Activated naive CD8-positive, alpha-beta T cell treated with anti-CD3 and anti-CD28 coated beads, Interleukin-2, amount 10 ng/mL, durations not matched to agents 7 days and 5 days (primary cell): ENCODE measurements around the gene VENTX. TPM values are rescaled to one million over a fixed set of nuclear protein-coding genes. Genes with fewer than 3 reads are reported as not detected.

Experiments used
- ATAC-seq: fragments of 150-1000 bp; cut with Tn5 transposase; one replicate; pipeline ENCODE4 v1.10.0; 2021; ENCODE audit warnings: low read depth, moderate library complexity
- POLR2A ChIA-PET: fragments of 350-600 bp; sonication (Branson Sonifier 250); formaldehyde crosslinking; loops from one replicate; lab custom pipeline; 2021; ENCODE audit warnings: antibody characterized with exemption; lab: Charles Lee
- DNase-seq: peaks from one replicate; pipeline ENCODE4 v3.0.0; 2021
- H3K27ac Mint-ChIP-seq: one replicate; pipeline ENCODE4 v1.8.0; 2022; ENCODE audit warnings: mild to moderate bottlenecking, mixed read lengths
- H3K27me3 Mint-ChIP-seq: one replicate; pipeline ENCODE4 v1.8.0; 2022; ENCODE audit warnings: mild to moderate bottlenecking, moderate library complexity, mixed read lengths
- H3K36me3 Mint-ChIP-seq: one replicate; pipeline ENCODE4 v1.8.0; 2021; ENCODE audit warnings: mild to moderate bottlenecking, mixed read lengths
- H3K4me1 Mint-ChIP-seq: one replicate; pipeline ENCODE4 v1.8.0; 2021; ENCODE audit warnings: mixed read lengths
- H3K4me3 Mint-ChIP-seq: one replicate; pipeline ENCODE4 v1.8.0; 2022; ENCODE audit warnings: mild to moderate bottlenecking, moderate library complexity, mixed read lengths
- H3K9me3 Mint-ChIP-seq: one replicate; pipeline ENCODE4 v1.8.0; 2021; ENCODE audit warnings: mixed read lengths
- total RNA-seq, 2 experiments: library from RNA; stranded (reverse); gene quantifications; one replicate each; pipeline ENCODE4 v1.2.3, GENCODE V29; 2021

The VENTX gene
- total RNA-seq, 2 experiments from 2014 or later: 0.11 TPM; not detected in 1

- DNase-seq (no peak), ATAC-seq (no peak)
- H3K27me3 Mint-ChIP-seq: peaks cover 12% of the 10 kb centered on the region
- POLR2A ChIA-PET: no interaction called here
- no peaks in the 10 kb centered on the region for H3K36me3 Mint-ChIP-seq
- no peak overlapping the region for H3K4me3 Mint-ChIP-seq
- H3K9me3 Mint-ChIP-seq: no peaks in the 10 kb centered on the region
- no peaks in the 10 kb centered on the region for H3K4me1 Mint-ChIP-seq
- no peak overlapping the region for H3K27ac Mint-ChIP-seq
Measured at GRCh38 chr10:133198206-133198605, 39.4 kb upstream of the VENTX start.

- no peak for ATAC-seq
- H3K27me3 Mint-ChIP-seq: peaks cover 6% of the 10 kb centered on the region
- POLR2A ChIA-PET: no interaction called here
- H3K9me3 Mint-ChIP-seq: no peaks in the 10 kb centered on the region
- no peaks in the 10 kb centered on the region for H3K4me1 Mint-ChIP-seq
- H3K4me3 Mint-ChIP-seq: no peak overlapping the region
- no peaks in the 10 kb centered on the region for H3K36me3 Mint-ChIP-seq
- DNase-seq: no peak
- no peak overlapping the region for H3K27ac Mint-ChIP-seq
Measured at GRCh38 chr10:133198621-133199487, 38.8 kb upstream of the VENTX start.

- Mint-ChIP-seq H3K27me3 (peaks cover 1% of the 10 kb centered on the region), H3K9me3 (no peaks in the 10 kb centered on the region), H3K36me3 (no peaks in the 10 kb centered on the region), H3K4me1 (no peaks in the 10 kb centered on the region), H3K27ac (no peak overlapping the region), H3K4me3 (no peak overlapping the region)
- ATAC-seq: no peak
- no peak for DNase-seq
- POLR2A ChIA-PET: no interaction called here
Measured at GRCh38 chr10:133199488-133199885, 38.2 kb upstream of the VENTX start.

- no peaks in the 10 kb centered on the region for H3K9me3 Mint-ChIP-seq
Measured at GRCh38 chr10:133199992-133200611, 37.6 kb upstream of the VENTX start.

GRCh38 chr10:133200621-133201031 is 37.0 kb upstream of the VENTX start:
- Mint-ChIP-seq H3K36me3 (no peaks in the 10 kb centered on the region), H3K4me3 (no peak overlapping the region), H3K4me1 (no peaks in the 10 kb centered on the region), H3K27ac (no peak overlapping the region), H3K27me3 (no peaks in the 10 kb centered on the region), H3K9me3 (no peaks in the 10 kb centered on the region)
- DNase-seq: no peak
- POLR2A ChIA-PET: no interaction called here
- ATAC-seq: no peak

More at GRCh38 chr10:133199992-133200611, 37.6 kb upstream of the VENTX start:
- POLR2A ChIA-PET: no interaction called here
- H3K36me3 Mint-ChIP-seq: no peaks in the 10 kb centered on the region
- H3K4me1 Mint-ChIP-seq: no peaks in the 10 kb centered on the region
- no peak for ATAC-seq
- no peak overlapping the region for H3K4me3 Mint-ChIP-seq
- H3K27ac Mint-ChIP-seq: no peak overlapping the region
- no peaks in the 10 kb centered on the region for H3K27me3 Mint-ChIP-seq
- no peak for DNase-seq

- no peak for ATAC-seq
- Mint-ChIP-seq H3K27me3 (no peaks in the 10 kb centered on the region), H3K36me3 (no peaks in the 10 kb centered on the region), H3K27ac (no peak overlapping the region), H3K4me1 (no peaks in the 10 kb centered on the region), H3K4me3 (no peak overlapping the region), H3K9me3 (no peaks in the 10 kb centered on the region)
- POLR2A ChIA-PET: no interaction called here
- no peak for DNase-seq
Measured at GRCh38 chr10:133201151-133201947, 36.3 kb upstream of the VENTX start.

- no peaks in the 10 kb centered on the region for H3K4me1 Mint-ChIP-seq
- H3K36me3 Mint-ChIP-seq: no peaks in the 10 kb centered on the region
- no peaks in the 10 kb centered on the region for H3K27me3 Mint-ChIP-seq
- POLR2A ChIA-PET: no interaction called here
- no peaks in the 10 kb centered on the region for H3K9me3 Mint-ChIP-seq
- no peak overlapping the region for H3K27ac Mint-ChIP-seq
- no peak for DNase-seq
- ATAC-seq: no peak
- H3K4me3 Mint-ChIP-seq: no peak overlapping the region
Measured at GRCh38 chr10:133201948-133202725, 35.5 kb upstream of the VENTX start.

GRCh38 chr10:133202778-133203651 is 34.6 kb upstream of the VENTX start:
- no peak for ATAC-seq
- Mint-ChIP-seq H3K4me3 (no peak overlapping the region), H3K36me3 (no peaks in the 10 kb centered on the region), H3K9me3 (no peaks in the 10 kb centered on the region), H3K27me3 (no peaks in the 10 kb centered on the region), H3K4me1 (no peaks in the 10 kb centered on the region), H3K27ac (no peak overlapping the region)
- DNase-seq: no peak
- POLR2A ChIA-PET: no interaction called here

- DNase-seq (no peak), ATAC-seq (no peak)
- H3K27me3 Mint-ChIP-seq: no peaks in the 10 kb centered on the region
- H3K27ac Mint-ChIP-seq: no peak overlapping the region
- H3K4me1 Mint-ChIP-seq: no peaks in the 10 kb centered on the region
- no peaks in the 10 kb centered on the region for H3K36me3 Mint-ChIP-seq
- POLR2A ChIA-PET: no interaction called here
- H3K9me3 Mint-ChIP-seq: no peaks in the 10 kb centered on the region
- H3K4me3 Mint-ChIP-seq: no peak overlapping the region
Measured at GRCh38 chr10:133203652-133204195, 33.9 kb upstream of the VENTX start.

GRCh38 chr10:133204226-133205015 is 33.2 kb upstream of the VENTX start:
- H3K27me3 Mint-ChIP-seq: no peaks in the 10 kb centered on the region
- DNase-seq (no peak), ATAC-seq (no peak)
- no peaks in the 10 kb centered on the region for H3K4me1 Mint-ChIP-seq
- H3K4me3 Mint-ChIP-seq: no peak overlapping the region
- H3K36me3 Mint-ChIP-seq: no peaks in the 10 kb centered on the region
- no peaks in the 10 kb centered on the region for H3K9me3 Mint-ChIP-seq
- H3K27ac Mint-ChIP-seq: no peak overlapping the region
- POLR2A ChIA-PET: no interaction called here

GRCh38 chr10:133205146-133205545 is 32.5 kb upstream of the VENTX start:
- H3K27me3 Mint-ChIP-seq: no peaks in the 10 kb centered on the region

More at GRCh38 chr10:133205146-133205545, 32.5 kb upstream of the VENTX start:
- ATAC-seq: no peak
- DNase-seq: no peak
- Mint-ChIP-seq H3K27ac (no peak overlapping the region), H3K9me3 (no peaks in the 10 kb centered on the region), H3K36me3 (no peaks in the 10 kb centered on the region), H3K4me1 (no peaks in the 10 kb centered on the region), H3K4me3 (no peak overlapping the region)
- POLR2A ChIA-PET: no interaction called here
